K562 (cell line): ENCODE data around the gene OSBPL3. TPM values are rescaled to one million over a fixed set of nuclear protein-coding genes. Genes with fewer than 3 reads are reported as not detected.

Experiments
- ATAC-seq: fragments of 200-7000 bp; cut with Tn5 transposase; 3 replicates; pipeline ENCODE4 v1.9.1; 2020; ENCODE audit warnings: moderate library complexity
- BruUV-seq: library from RNA; stranded (reverse); fragments of 400-500 nt; replicated peaks from 2 replicates; lab custom pipeline; 2021; lab: Mats Ljungman, UMichigan
- CTCF ChIA-PET: fragments of 300-600 bp; formaldehyde crosslinking; extraction: SDS; loops from one replicate; lab custom pipeline; 2021; ENCODE audit warnings: low intra/inter-chr PET ratio; lab: Yijun Ruan, JAX
- POLR2A ChIA-PET: fragments of 300-600, 350-650 bp; sonication (Branson Sonifier 250); formaldehyde crosslinking; extraction: SDS; loops from one replicate; lab custom pipeline; 2021; ENCODE audit warnings: antibody characterized with exemption, inconsistent platforms; lab: Yijun Ruan, JAX
- DNase-seq, 4 experiments: peaks; one replicate each; pipeline versions ENCODE4 v3.0.0 to v3.0.0-alpha.2; 2011 to 2018; ENCODE audit warnings: low spot score in 3 of 4, mixed read lengths in 3 of 4; ENCODE audit errors: extremely low read depth in 1 of 4
- FAIRE-seq: peaks from 2 replicates; lab custom pipeline; 2011; peaks lifted over from hg19 to GRCh38; lab: Jason Lieb, UNC
- H2AFZ ChIP-seq: 2 replicates; pipeline ENCODE4 v1.6.0; 2011; ENCODE audit warnings: low read depth, low read length, control low read depth, inconsistent platforms
- H3K27ac ChIP-seq: fragments of 200-600 bp; 3 replicates; pipeline ENCODE4 v1.8.0; 2011; ENCODE audit warnings: low read depth, mild to moderate bottlenecking, control low read depth, inconsistent platforms, low read length, moderate library complexity, mixed read lengths; ENCODE audit errors: extremely low read depth
- H3K27me3 ChIP-seq, 2 experiments: fragments of 300-600 bp in 1 of 2; 2 replicates in 1 of 2; 3 replicates in 1 of 2; pipeline versions ENCODE4 v1.6.0 to v1.8.0; 2011; ENCODE audit warnings: inconsistent platforms in 2 of 2, low read length in 2 of 2, mild to moderate bottlenecking in 1 of 2, mixed read lengths in 1 of 2, moderate library complexity in 1 of 2; ENCODE audit not compliant: control insufficient read depth in 2 of 2, insufficient read depth in 2 of 2
- H3K36me3 ChIP-seq: fragments of 300-600 bp; 3 replicates; pipeline ENCODE4 v1.8.0; 2011; ENCODE audit warnings: mild to moderate bottlenecking, low read length, inconsistent platforms; ENCODE audit not compliant: control insufficient read depth, insufficient read depth
- H3K4me1 ChIP-seq, 2 experiments: fragments of 200-600 bp in 1 of 2; replicated peaks in 1 of 2; 2 replicates in 1 of 2; 3 replicates in 1 of 2; pipeline versions ENCODE4 v1.5.1 to v1.8.0; 2011; ENCODE audit warnings: inconsistent platforms in 2 of 2, low read length in 2 of 2, mild to moderate bottlenecking in 1 of 2, mixed read lengths in 1 of 2, moderate library complexity in 1 of 2; ENCODE audit not compliant: control insufficient read depth in 2 of 2, insufficient read depth in 2 of 2
- H3K4me2 ChIP-seq: 2 replicates; pipeline ENCODE4 v1.6.1; 2011; ENCODE audit warnings: low read length, control low read depth, inconsistent platforms, mixed read lengths; ENCODE audit not compliant: insufficient read depth
- H3K4me3 ChIP-seq: fragments of 200-600 bp; sonication (generic), shearing (Covaris generic); 2 replicates; pipeline ENCODE4 v1.5.1; 2016; ENCODE audit warnings: control low read depth, inconsistent platforms
- H3K79me2 ChIP-seq: fragments of 200-600 bp; 3 replicates; pipeline ENCODE4 v1.8.0; 2011; ENCODE audit warnings: low read length, inconsistent platforms; ENCODE audit not compliant: control insufficient read depth, insufficient read depth
- H3K9ac ChIP-seq, 2 experiments: 2 replicates each; pipeline versions ENCODE4 v1.6.0 to v1.6.1; 2011; ENCODE audit warnings: low read depth in 2 of 2, low read length in 2 of 2, control low read depth in 1 of 2, inconsistent platforms in 1 of 2, mild to moderate bottlenecking in 1 of 2, mixed read lengths in 1 of 2; ENCODE audit not compliant: insufficient read depth in 1 of 2
- H3K9me1 ChIP-seq: one replicate; pipeline ENCODE4 v1.6.0; 2011; ENCODE audit warnings: inconsistent platforms, mild to moderate bottlenecking, low read length, moderate library complexity; ENCODE audit not compliant: control insufficient read depth, insufficient read depth
- H3K9me3 ChIP-seq: replicated peaks from 2 replicates; pipeline ENCODE4 v1.5.1; 2011; ENCODE audit warnings: low read depth, low read length, inconsistent platforms; ENCODE audit not compliant: control insufficient read depth, insufficient read depth
- H4K20me1 ChIP-seq: replicated peaks from 2 replicates; pipeline ENCODE4 v1.6.1; 2011; ENCODE audit warnings: low read length, inconsistent platforms, mixed read lengths; ENCODE audit not compliant: control insufficient read depth, insufficient read depth
- CBFA2T3 ChIP-seq: fragments of 450-650 bp; IDR thresholded peaks from 2 replicates; pipeline ENCODE4 v1.6.1; 2017
- CCNT2 ChIP-seq: IDR thresholded peaks from 2 replicates; pipeline ENCODE4 v1.6.1; 2011; ENCODE audit warnings: borderline replicate concordance, low read depth, mild to moderate bottlenecking, moderate library complexity, mixed read lengths, low read length; ENCODE audit not compliant: insufficient read length; ENCODE audit errors: extremely low read depth
- CHCHD3 ChIP-seq: fragments of 250-450 bp; sonication (Bioruptor Pico); IDR thresholded peaks from 2 replicates; pipeline ENCODE4 v2.1.2; 2022; ENCODE audit warnings: mild to moderate bottlenecking
- ELF2 ChIP-seq: fragments of 250-450 bp; sonication (Bioruptor Pico); IDR thresholded peaks from 2 replicates; pipeline ENCODE4 v1.5.0; 2021; ENCODE audit warnings: mild to moderate bottlenecking
- KDM2B ChIP-seq: fragments of 250-450 bp; sonication (Bioruptor Pico); IDR thresholded peaks from 2 replicates; pipeline ENCODE4 v1.8.0; 2021; ENCODE audit warnings: mild to moderate bottlenecking, moderate library complexity
- NFIC ChIP-seq: fragments of 450-650 bp; IDR thresholded peaks from 2 replicates; pipeline ENCODE4 v1.6.1; 2017; ENCODE audit warnings: mild to moderate bottlenecking, inconsistent platforms
- WGBS: fragments of 100-300 bp; shearing (Covaris generic); methylation state at CpG from one replicate; pipeline ENCODE4 v1.1.6; 2016; ENCODE audit warnings: low coverage, mixed read lengths; ENCODE audit not compliant: insufficient coverage; ENCODE audit errors: missing lambda C conversion rate; 5-methylcytosine and 5-hydroxymethylcytosine counted together
- in situ Hi-C: fragments of 300-500 bp; cut with MboI; formaldehyde crosslinking; loops from 4 replicates; pipeline ENCODE4 v1.15.0; 2018; ENCODE audit warnings: inconsistent platforms, mixed read lengths
- intact Hi-C: fragments of 100-400 bp; cut with micrococcal nuclease; formaldehyde crosslinking; loops from 2 replicates; pipeline ENCODE4 v1.14.2; 2022
- polyA plus RNA-seq, 8 experiments: library from polyadenylated mRNA; depleted of rRNA in 4 of 8; stranded (reverse) in 5 of 8; unstranded in 3 of 8; fragments of >200 nt; fragmentation: Nextera tagmentation in 2 of 8; fragmentation: Illumina TruSeq in 1 of 8; extraction: Ambion mirVana in 2 of 8; extraction: Trizol in 1 of 8; gene quantifications; 2 replicates each; pipeline versions ENCODE4 v1.2.1 to v1.2.3, GENCODE V29; 2011 to 2014; ENCODE audit warnings: inconsistent platforms in 1 of 8, missing spikeins in 1 of 8
- total RNA-seq, 7 experiments: library from RNA; depleted of rRNA in 6 of 7; stranded (reverse); fragments of >200 nt in 6 of 7; fragmentation: Illumina TruSeq in 2 of 7; extraction: Trizol in 2 of 7; gene quantifications; 2 replicates each; pipeline versions ENCODE4 v1.2.1 to v1.2.3, GENCODE V29; 2011 to 2021; ENCODE audit warnings: low replicate concordance in 1 of 7

The OSBPL3 gene
- total and polyA plus RNA-seq, 9 of the 15 experiments (the other 6 are each of a cell fraction or from before 2014, with no cell fraction given), result 4.8 to 37.2 (median 26.5) TPM

DNA sequence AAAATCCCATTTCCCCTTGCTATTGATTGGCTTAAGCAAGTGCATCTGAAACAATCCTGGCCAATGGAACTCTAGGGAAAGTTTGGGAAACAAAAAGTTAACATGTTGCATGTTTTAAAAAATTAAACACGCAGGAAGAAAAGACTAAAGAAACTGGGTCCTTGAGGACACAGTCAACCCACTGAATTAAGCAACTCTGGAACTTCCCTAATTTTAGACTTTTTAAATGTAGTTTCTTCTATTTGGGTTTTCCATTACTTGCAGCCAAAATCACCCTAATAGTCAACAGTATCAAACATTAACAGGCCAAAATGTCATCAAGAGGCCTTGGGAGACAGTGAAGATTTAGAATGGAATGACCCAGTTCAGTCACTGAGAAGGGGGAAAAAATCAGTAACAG lies 40.6 kb downstream of the OSBPL3 start:
- Histone ChIP-seq H3K4me2 (no peak overlapping the region), H3K27me3 (no peaks in the 10 kb centered on the region), H3K36me3 (no peaks in the 10 kb centered on the region), H2AFZ (no peak overlapping the region), H3K4me1 (peaks cover 0 to 21% of the 10 kb centered on the region in 2 experiments; a peak in 3 of 5 replicates), H4K20me1 (no peaks in the 10 kb centered on the region), H3K9ac (no peak overlapping the region), H3K27ac (no peak overlapping the region), H3K79me2 (peaks cover 68% of the 10 kb centered on the region), H3K9me3 (no peaks in the 10 kb centered on the region), H3K9me1 (no peaks in the 10 kb centered on the region), H3K4me3 (no peak overlapping the region)
- DNase-seq (no peak), ATAC-seq (no peak), FAIRE-seq (no peak)
- intact Hi-C loops (no loop called here), in situ Hi-C loops (no loop called here)
- WGBS, result 87% methylated on average over 1 of the region's 1 CpG
- BruUV-seq, result no TSS peak
- TF ChIP-seq CBFA2T3 (no peak), KDM2B (CRISPR knock-in tag) (no peak), ELF2 (CRISPR knock-in tag) (no peak), CHCHD3 (CRISPR knock-in tag) (no peak)
- POLR2A ChIA-PET, result interaction anchor here (1.0 to 1.7 kb wide), 2 partner anchors 8 to 10 kb away, joined by 4 to 9 read pairs; no protein-coding TSS in a partner anchor
- CTCF ChIA-PET, result no interaction called here

DNA sequence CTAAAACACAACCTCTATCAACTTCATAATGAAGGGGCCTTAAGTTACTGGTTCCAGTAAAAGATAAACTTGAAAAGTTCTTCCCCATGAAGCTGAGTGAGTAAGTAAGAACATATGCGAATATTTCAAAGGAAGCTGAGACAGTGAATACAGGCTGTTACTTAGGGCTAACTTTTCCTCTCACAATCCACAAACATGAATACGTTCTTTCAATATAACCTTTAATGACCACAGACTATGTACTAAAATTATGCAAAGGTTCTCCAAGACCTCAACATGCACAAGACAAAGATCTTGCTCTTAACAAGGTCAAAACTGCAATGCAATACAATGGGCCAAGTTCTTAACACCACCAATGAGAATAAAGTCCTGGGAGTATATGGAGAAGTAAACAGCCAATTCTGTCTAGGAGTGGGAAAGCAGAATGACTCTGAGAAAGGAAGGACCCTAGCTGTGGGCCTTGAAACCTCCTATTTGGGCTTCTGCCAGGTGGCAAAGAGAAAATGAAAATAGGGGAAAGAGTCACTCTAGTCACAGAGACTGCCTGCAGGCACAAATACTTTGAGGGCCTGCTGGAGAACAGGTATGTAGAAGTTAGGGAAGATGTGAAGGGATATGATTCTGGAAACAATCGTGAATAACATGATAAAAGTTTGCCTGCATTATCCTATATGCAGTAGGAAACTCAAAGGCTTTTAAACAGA lies 43.7 kb downstream of the OSBPL3 start:
- no TSS peak for BruUV-seq
- Histone ChIP-seq H3K79me2 (peaks cover 81% of the 10 kb centered on the region), H2AFZ (no peak overlapping the region), H3K27me3 (no peaks in the 10 kb centered on the region), H3K36me3 (no peaks in the 10 kb centered on the region), H3K27ac (0 out of 3 replicates have a peak overlapping the region, but pooled peaks have one; percentile 12), H3K4me1 (peaks cover 0 to 38% of the 10 kb centered on the region in 2 experiments; a peak in 3 of 5 replicates), H3K9ac (no peak overlapping the region), H3K9me1 (no peaks in the 10 kb centered on the region), H3K9me3 (no peaks in the 10 kb centered on the region), H3K4me2 (no peak overlapping the region), H3K4me3 (no peak overlapping the region), H4K20me1 (no peaks in the 10 kb centered on the region)
- peak; percentile 34 for TF ChIP-seq NFIC
- no peak for TF ChIP-seq CCNT2
- intact Hi-C loops, result no loop called here
- in situ Hi-C loops, result no loop called here
- 61% methylated on average over 3 of the region's 3 CpGs for WGBS
- ATAC-seq, result no peak
- ChIA-PET CTCF (no interaction called here), POLR2A (interaction anchor here (0.7 to 1.6 kb wide), 2 partner anchors 10 to 15 kb away, joined by 3 read pairs; no protein-coding TSS in a partner anchor)
- DNase-seq, result no peak
- FAIRE-seq, result no peak
